B cell (primary cell): ENCODE data around the gene GRID1.

Source experiments
- EZH2 ChIP-seq: IDR thresholded peaks from 2 replicates; pipeline ENCODE4 v1.6.1; 2012; ENCODE audit warnings: borderline replicate concordance, low read depth, mild to moderate bottlenecking, moderate library complexity, low read length; ENCODE audit not compliant: insufficient read depth, poor library complexity, severe bottlenecking
- TF ChIP-seq, protein P1 (sequence below): fragments of 200-600 bp; IDR thresholded peaks from one replicate; pipeline ENCODE4 v1.8.0; 2022; ENCODE audit warnings: antibody characterized with exemption, mild to moderate bottlenecking

DNA sequence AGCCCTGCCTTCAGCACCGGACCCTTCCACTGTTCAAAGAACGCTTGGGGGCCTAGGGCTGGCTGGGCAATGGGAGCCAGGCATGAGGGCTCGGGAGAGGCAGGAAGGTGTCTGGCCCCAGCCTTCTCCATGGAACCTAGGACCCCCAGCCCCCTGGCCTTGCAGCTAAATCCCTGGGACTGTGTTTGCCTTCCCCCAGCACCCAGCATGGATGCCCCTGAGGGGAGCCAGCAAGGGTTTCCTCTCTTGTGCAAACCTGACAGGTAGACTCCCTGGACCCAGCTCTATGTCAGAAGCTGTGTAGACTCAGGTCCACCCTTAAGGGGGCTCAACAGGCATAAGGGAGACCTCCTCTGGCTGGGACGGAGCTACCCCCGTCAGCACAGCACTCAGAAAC is 288.0 kb downstream of the GRID1 start:
- TF ChIP-seq, protein P1, sequence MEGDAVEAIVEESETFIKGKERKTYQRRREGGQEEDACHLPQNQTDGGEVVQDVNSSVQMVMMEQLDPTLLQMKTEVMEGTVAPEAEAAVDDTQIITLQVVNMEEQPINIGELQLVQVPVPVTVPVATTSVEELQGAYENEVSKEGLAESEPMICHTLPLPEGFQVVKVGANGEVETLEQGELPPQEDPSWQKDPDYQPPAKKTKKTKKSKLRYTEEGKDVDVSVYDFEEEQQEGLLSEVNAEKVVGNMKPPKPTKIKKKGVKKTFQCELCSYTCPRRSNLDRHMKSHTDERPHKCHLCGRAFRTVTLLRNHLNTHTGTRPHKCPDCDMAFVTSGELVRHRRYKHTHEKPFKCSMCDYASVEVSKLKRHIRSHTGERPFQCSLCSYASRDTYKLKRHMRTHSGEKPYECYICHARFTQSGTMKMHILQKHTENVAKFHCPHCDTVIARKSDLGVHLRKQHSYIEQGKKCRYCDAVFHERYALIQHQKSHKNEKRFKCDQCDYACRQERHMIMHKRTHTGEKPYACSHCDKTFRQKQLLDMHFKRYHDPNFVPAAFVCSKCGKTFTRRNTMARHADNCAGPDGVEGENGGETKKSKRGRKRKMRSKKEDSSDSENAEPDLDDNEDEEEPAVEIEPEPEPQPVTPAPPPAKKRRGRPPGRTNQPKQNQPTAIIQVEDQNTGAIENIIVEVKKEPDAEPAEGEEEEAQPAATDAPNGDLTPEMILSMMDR: no peak
- TF ChIP-seq EZH2: no peak
